ENCODE results near the gene NR1H3. TPM values are rescaled to one million over a fixed set of nuclear protein-coding genes. Genes with fewer than 3 reads are reported as not detected.

NR1H3 gene
- total and polyA plus RNA-seq, 9 donors, result 18.0 to 39.7 (median 27.3) TPM

- H3K27me3 ChIP-seq, result no peaks in the 10 kb centered on the region
- no peaks in the 10 kb centered on the region for H3K36me3 ChIP-seq
- H3K4me3 ChIP-seq, result no peak overlapping the region
- 87 to 89% (median 88%) methylated on average over 4 of the region's 4 CpGs for WGBS, 3 donors
- H3K9me3 ChIP-seq, result peaks cover 0 to 5% of the 10 kb centered on the region in 2 donors
- H3K27ac ChIP-seq, result no peak overlapping the region
- DNase-seq, result no peak
- intact Hi-C loops (cut with DNase I), result no loop called here
- no peaks in the 10 kb centered on the region for H3K4me1 ChIP-seq (ENCODE audit: insufficient read depth)
- TF ChIP-seq EP300 (IDR thresholded peaks at IDR 0.05) (no peak), POLR2A (IDR thresholded peaks at IDR 0.05) (no peak), CTCF (IDR thresholded peaks at IDR 0.05) (no peak)
Observed at GRCh38 chr11:47296045-47296444, 38.2 kb downstream of the NR1H3 start.

- Histone ChIP-seq H3K27me3 (no peaks in the 10 kb centered on the region), H3K4me1 (ENCODE audit: insufficient read depth) (no peaks in the 10 kb centered on the region), H3K4me3 (no peak overlapping the region), H3K36me3 (no peaks in the 10 kb centered on the region), H3K9me3 (peaks cover 0 to 5% of the 10 kb centered on the region in 2 donors), H3K27ac (no peak overlapping the region)
- TF ChIP-seq POLR2A (IDR thresholded peaks at IDR 0.05), result no peak
- TF ChIP-seq CTCF (IDR thresholded peaks at IDR 0.05), result no peak
- TF ChIP-seq EP300 (IDR thresholded peaks at IDR 0.05), result no peak
- 96 to 98% (median 97%) methylated on average over 3 of the region's 3 CpGs for WGBS, 3 donors
- DNase-seq, result no peak
- intact Hi-C loops (cut with DNase I), result no loop called here
Observed at GRCh38 chr11:47299078-47299477, 41.3 kb downstream of the NR1H3 start.

GRCh38 chr11:47302853-47303252 is 45.1 kb downstream of the NR1H3 start:
- H3K36me3 ChIP-seq, result no peaks in the 10 kb centered on the region

GRCh38 chr11:47305734-47306483 is 48.1 kb downstream of the NR1H3 start:
- intact Hi-C loops (cut with DNase I), result no loop called here
- WGBS, 3 donors, result 77 to 95% (median 81%) methylated on average over 3 of the region's 3 CpGs
- H3K4me3 ChIP-seq, result no peak overlapping the region
- H3K27me3 ChIP-seq, result no peaks in the 10 kb centered on the region
- no peaks in the 10 kb centered on the region for H3K36me3 ChIP-seq
- H3K27ac ChIP-seq, result no peak overlapping the region
- DNase-seq, result no peak
- no peaks in the 10 kb centered on the region for H3K9me3 ChIP-seq
- no peaks in the 10 kb centered on the region for H3K4me1 ChIP-seq (ENCODE audit: insufficient read depth)
- TF ChIP-seq CTCF (IDR thresholded peaks at IDR 0.05), result no peak
- TF ChIP-seq POLR2A (IDR thresholded peaks at IDR 0.05), result no peak
- TF ChIP-seq EP300 (IDR thresholded peaks at IDR 0.05), result no peak

More at GRCh38 chr11:47302853-47303252, 45.1 kb downstream of the NR1H3 start:
- 98 to 100% (median 100%) methylated on average over 1 of the region's 1 CpG for WGBS, 3 donors
- Histone ChIP-seq H3K4me3 (no peak overlapping the region), H3K9me3 (peaks cover 0 to 5% of the 10 kb centered on the region in 2 donors), H3K4me1 (ENCODE audit: insufficient read depth) (no peaks in the 10 kb centered on the region), H3K27ac (no peak overlapping the region), H3K27me3 (no peaks in the 10 kb centered on the region)
- no peak for DNase-seq
- intact Hi-C loops (cut with DNase I), result no loop called here
- TF ChIP-seq CTCF (IDR thresholded peaks at IDR 0.05) (no peak), POLR2A (IDR thresholded peaks at IDR 0.05) (no peak), EP300 (IDR thresholded peaks at IDR 0.05) (no peak)
